Measurements from ENCODE around the gene TBC1D5.

TBC1D5 gene

GRCh38 chr3:17187589-17188184, 554.7 kb downstream of the TBC1D5 start:
- no peak for DNase-seq (ENCODE audit: low read depth in 2 of 3, low spot score in 1 of 3)

- DNase-seq (ENCODE audit: low read depth in 2 of 3, low spot score in 1 of 3), result no peak
These were observed 558.4 kb downstream of the TBC1D5 start for GRCh38 chr3:17183951-17184550.

- DNase-seq (ENCODE audit: low read depth in 2 of 3, low spot score in 1 of 3), result no peak
These were observed 560.3 kb downstream of the TBC1D5 start for GRCh38 chr3:17182166-17182565.

- no peak for DNase-seq (ENCODE audit: low read depth in 2 of 3, low spot score in 1 of 3)
These were observed 561.0 kb downstream of the TBC1D5 start for GRCh38 chr3:17181413-17181907.

- no peak for DNase-seq (ENCODE audit: low read depth in 2 of 3, low spot score in 1 of 3)
These were observed 562.8 kb downstream of the TBC1D5 start for GRCh38 chr3:17179381-17180205.

- no peak for DNase-seq (ENCODE audit: low read depth in 2 of 3, low spot score in 1 of 3)
These were observed 565.7 kb downstream of the TBC1D5 start for GRCh38 chr3:17176757-17177156.

GRCh38 chr3:17175187-17175807, 567.1 kb downstream of the TBC1D5 start:
- no peak for DNase-seq (ENCODE audit: low read depth in 2 of 3, low spot score in 1 of 3)

- DNase-seq (ENCODE audit: low read depth in 2 of 3, low spot score in 1 of 3), result no peak
These were observed 576.1 kb downstream of the TBC1D5 start for GRCh38 chr3:17166369-17166768.

- DNase-seq (ENCODE audit: low read depth in 2 of 3, low spot score in 1 of 3), result no peak
These were observed 580.3 kb downstream of the TBC1D5 start for GRCh38 chr3:17162116-17162515.

GRCh38 chr3:17160597-17160996, 581.8 kb downstream of the TBC1D5 start:
- no peak for DNase-seq (ENCODE audit: low read depth in 2 of 3, low spot score in 1 of 3)

- peak in 1 of 3 donors; percentile 5 for DNase-seq (ENCODE audit: low read depth in 2 of 3, low spot score in 1 of 3)
These were observed 583.3 kb downstream of the TBC1D5 start for GRCh38 chr3:17158941-17159682.

GRCh38 chr3:17157713-17158112, 584.7 kb downstream of the TBC1D5 start:
- DNase-seq (ENCODE audit: low read depth in 2 of 3, low spot score in 1 of 3), result no peak

GRCh38 chr3:17156864-17157263, 585.6 kb downstream of the TBC1D5 start:
- no peak for DNase-seq (ENCODE audit: low read depth in 2 of 3, low spot score in 1 of 3)

- DNase-seq (ENCODE audit: low read depth in 2 of 3, low spot score in 1 of 3), result no peak
These were observed 586.5 kb downstream of the TBC1D5 start for GRCh38 chr3:17155951-17156350.

GRCh38 chr3:17154941-17155340, 587.5 kb downstream of the TBC1D5 start:
- DNase-seq (ENCODE audit: low read depth in 2 of 3, low spot score in 1 of 3), result no peak

GRCh38 chr3:17154221-17154620, 588.2 kb downstream of the TBC1D5 start:
- no peak for DNase-seq (ENCODE audit: low read depth in 2 of 3, low spot score in 1 of 3)

- DNase-seq (ENCODE audit: low read depth in 2 of 3, low spot score in 1 of 3), result no peak
These were observed 589.2 kb downstream of the TBC1D5 start for GRCh38 chr3:17153209-17153608.

GRCh38 chr3:17151598-17152373, 590.6 kb downstream of the TBC1D5 start:
- peak; percentile 78 to 91 (median 82) for DNase-seq (ENCODE audit: low read depth in 2 of 3, low spot score in 1 of 3)

- DNase-seq (ENCODE audit: low read depth in 2 of 3, low spot score in 1 of 3), result no peak
These were observed 593.4 kb downstream of the TBC1D5 start for GRCh38 chr3:17149076-17149475.

GRCh38 chr3:17144665-17144993, 597.8 kb downstream of the TBC1D5 start:
- peak in 1 of 3 donors; percentile 15 for DNase-seq (ENCODE audit: low read depth in 2 of 3, low spot score in 1 of 3)
